DND-41 (cell line): ENCODE results near the gene FLOT1.
"Not testable (repeated sequence)": the region's sequence is repeated elsewhere in the genome, so short reads cannot be mapped to it uniquely, and the experiment has no call there.

Source experiments
- ATAC-seq: fragments of 200-7000 bp; cut with Tn5 transposase; 3 replicates; pipeline ENCODE4 v1.9.1; 2021; ENCODE audit warnings: low read depth; ENCODE audit not compliant: insufficient read depth
- DNase-seq: peaks from one replicate; pipeline ENCODE4 v3.0.0-alpha.2; 2020
- H2AFZ ChIP-seq: 2 replicates; pipeline ENCODE4 v1.6.0; 2012; ENCODE audit warnings: low read depth, low read length
- H3K27ac ChIP-seq: 2 replicates; pipeline ENCODE4 v1.5.1; 2012; ENCODE audit warnings: low read length, inconsistent platforms
- H3K27me3 ChIP-seq: fragments of 200-600 bp; sonication (generic); 2 replicates; pipeline ENCODE4 v1.6.0; 2012; ENCODE audit warnings: low read length, mild to moderate bottlenecking, inconsistent platforms; ENCODE audit not compliant: insufficient read depth, poor library complexity
- H3K36me3 ChIP-seq: 2 replicates; pipeline ENCODE4 v1.5.1; 2012; ENCODE audit warnings: low read length, inconsistent platforms; ENCODE audit not compliant: insufficient read depth
- H3K4me1 ChIP-seq: 2 replicates; pipeline ENCODE4 v1.5.1; 2012; ENCODE audit warnings: mild to moderate bottlenecking, low read length; ENCODE audit not compliant: insufficient read depth
- H3K4me2 ChIP-seq: 2 replicates; pipeline ENCODE4 v1.6.0; 2012; ENCODE audit warnings: mild to moderate bottlenecking, moderate library complexity, low read length, inconsistent platforms; ENCODE audit not compliant: insufficient read depth
- H3K4me3 ChIP-seq, 2 experiments: fragments of 200-600 bp in 1 of 2; shearing (Covaris generic) in 1 of 2; 2 replicates each; pipeline ENCODE4 v1.5.1; 2012 to 2016; ENCODE audit warnings: inconsistent platforms in 2 of 2, low read length in 2 of 2, mild to moderate bottlenecking in 2 of 2, low read depth in 1 of 2, moderate library complexity in 1 of 2
- H3K79me2 ChIP-seq: 2 replicates; pipeline ENCODE4 v1.6.0; 2012; ENCODE audit warnings: low read length, inconsistent platforms; ENCODE audit not compliant: insufficient read depth
- H3K9ac ChIP-seq: 2 replicates; pipeline ENCODE4 v1.6.0; 2012; ENCODE audit warnings: low read depth, mild to moderate bottlenecking, inconsistent platforms, low read length, moderate library complexity
- H3K9me3 ChIP-seq: 2 replicates; pipeline ENCODE4 v1.5.1; 2012; ENCODE audit warnings: low read length, moderate library complexity, mild to moderate bottlenecking, inconsistent platforms; ENCODE audit not compliant: insufficient read depth, severe bottlenecking
- H4K20me1 ChIP-seq: 2 replicates; pipeline ENCODE4 v1.6.0; 2012; ENCODE audit warnings: low read length; ENCODE audit not compliant: insufficient read depth
- EZH2 ChIP-seq: IDR thresholded peaks from 3 replicates; pipeline ENCODE4 v1.6.1; 2012; ENCODE audit warnings: borderline replicate concordance, low read depth, mild to moderate bottlenecking, moderate library complexity, low read length, inconsistent platforms; ENCODE audit not compliant: severe bottlenecking
- TF ChIP-seq, protein P1 (sequence below): IDR thresholded peaks from 2 replicates; pipeline ENCODE4 v1.5.1; 2012; ENCODE audit warnings: borderline replicate concordance, low read length, moderate library complexity, mild to moderate bottlenecking; ENCODE audit not compliant: poor library complexity, severe bottlenecking; ENCODE audit errors: extremely low read depth

Gene FLOT1

DNA sequence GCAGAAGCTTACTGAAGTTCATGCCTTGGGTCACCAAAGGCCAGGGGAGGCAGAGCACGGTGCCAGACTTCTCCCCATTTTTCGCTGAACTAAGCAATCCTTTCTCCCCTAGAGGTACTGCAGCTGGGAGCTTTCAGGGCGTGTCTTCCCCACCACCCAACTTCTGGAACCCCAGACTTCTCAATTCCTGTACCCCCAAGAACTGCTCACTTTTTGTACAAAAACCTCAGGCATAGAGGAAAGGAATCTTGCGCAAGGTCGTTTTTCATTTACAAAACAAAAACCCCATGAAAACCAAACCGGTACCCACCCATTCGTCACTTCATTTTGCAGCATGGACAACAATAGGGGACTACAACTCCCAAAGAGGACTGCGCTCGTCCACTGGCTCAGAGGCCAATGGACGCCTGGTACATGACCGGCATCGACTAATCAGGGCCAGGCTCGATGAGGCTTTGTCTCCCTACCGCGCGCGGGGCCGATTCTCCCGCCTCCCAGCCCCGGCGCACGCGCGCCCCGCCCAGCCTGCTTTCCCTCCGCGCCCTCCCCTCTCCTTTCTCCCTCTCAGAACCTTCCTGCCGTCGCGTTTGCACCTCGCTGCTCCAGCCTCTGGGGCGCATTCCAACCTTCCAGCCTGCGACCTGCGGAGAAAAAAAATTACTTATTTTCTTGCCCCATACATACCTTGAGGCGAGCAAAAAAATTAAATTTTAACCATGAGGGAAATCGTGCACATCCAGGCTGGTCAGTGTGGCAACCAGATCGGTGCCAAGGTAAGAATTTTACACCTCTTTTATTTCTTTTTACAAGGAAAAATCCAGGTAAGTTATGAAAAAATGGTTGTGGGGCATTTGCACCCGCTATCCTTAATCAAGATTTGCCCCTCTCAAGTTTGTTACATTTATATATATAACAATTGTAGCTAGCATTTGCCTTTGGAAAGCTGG lies 22.4 kb downstream of the FLOT1 start, which contains the start of gene TUBB:
Gene TUBB (plus strand): TSS at position 562 of the 947 bp plus-strand sequence. CDS start 155 bp downstream, at position 717.
- Histone ChIP-seq H3K4me3 (peak within 1 kb of the TSS; percentile 99), H3K9ac (peak within 1 kb of the TSS; percentile 98), H3K79me2 (peaks cover 86% of the 10 kb centered on the region), H3K27me3 (no peaks in the 10 kb centered on the region), H2AFZ (peak within 1 kb of the TSS; percentile 43), H3K4me1 (peaks cover 60% of the 10 kb centered on the region), H3K9me3 (no peaks in the 10 kb centered on the region), H3K36me3 (peaks cover 48% of the 10 kb centered on the region), H4K20me1 (peaks cover 37% of the 10 kb centered on the region), H3K4me2 (peak within 1 kb of the TSS; percentile 63), H3K27ac (peak within 1 kb of the TSS; percentile 97)
- peak; percentile 70 for ATAC-seq
- peak; percentile 98 for DNase-seq
- TF ChIP-seq EZH2, result no peak
- TF ChIP-seq, protein P1, sequence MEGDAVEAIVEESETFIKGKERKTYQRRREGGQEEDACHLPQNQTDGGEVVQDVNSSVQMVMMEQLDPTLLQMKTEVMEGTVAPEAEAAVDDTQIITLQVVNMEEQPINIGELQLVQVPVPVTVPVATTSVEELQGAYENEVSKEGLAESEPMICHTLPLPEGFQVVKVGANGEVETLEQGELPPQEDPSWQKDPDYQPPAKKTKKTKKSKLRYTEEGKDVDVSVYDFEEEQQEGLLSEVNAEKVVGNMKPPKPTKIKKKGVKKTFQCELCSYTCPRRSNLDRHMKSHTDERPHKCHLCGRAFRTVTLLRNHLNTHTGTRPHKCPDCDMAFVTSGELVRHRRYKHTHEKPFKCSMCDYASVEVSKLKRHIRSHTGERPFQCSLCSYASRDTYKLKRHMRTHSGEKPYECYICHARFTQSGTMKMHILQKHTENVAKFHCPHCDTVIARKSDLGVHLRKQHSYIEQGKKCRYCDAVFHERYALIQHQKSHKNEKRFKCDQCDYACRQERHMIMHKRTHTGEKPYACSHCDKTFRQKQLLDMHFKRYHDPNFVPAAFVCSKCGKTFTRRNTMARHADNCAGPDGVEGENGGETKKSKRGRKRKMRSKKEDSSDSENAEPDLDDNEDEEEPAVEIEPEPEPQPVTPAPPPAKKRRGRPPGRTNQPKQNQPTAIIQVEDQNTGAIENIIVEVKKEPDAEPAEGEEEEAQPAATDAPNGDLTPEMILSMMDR, result peak; percentile 22

DNA sequence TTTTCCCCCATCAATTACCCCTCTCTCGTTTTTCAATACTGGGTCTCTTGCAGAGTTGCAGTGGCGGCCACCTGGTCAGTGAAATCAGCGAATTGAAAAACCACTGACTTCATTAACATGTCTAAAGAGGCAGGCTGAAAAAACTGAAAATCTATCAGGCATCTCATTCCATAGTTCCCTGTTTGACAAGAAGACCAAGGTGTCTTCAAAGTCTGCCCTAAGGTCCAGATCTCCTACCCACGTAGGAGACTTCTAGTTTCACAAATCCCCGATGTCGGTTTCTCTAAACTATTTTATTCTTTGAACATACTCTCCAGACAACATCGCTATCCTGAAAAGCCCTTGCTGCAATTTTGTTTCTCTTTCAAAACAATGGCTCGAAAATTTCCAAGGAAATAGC lies 23.1 kb downstream of the FLOT1 start:
- peak overlapping the region; percentile 98 for H3K9ac ChIP-seq
- H3K79me2 ChIP-seq, result peaks cover 79% of the 10 kb centered on the region
- H3K36me3 ChIP-seq, result peaks cover 48% of the 10 kb centered on the region
- H3K27me3 ChIP-seq, result no peaks in the 10 kb centered on the region
- H3K4me2 ChIP-seq, result peak overlapping the region; percentile 63
- 0 out of 2 replicates have a peak overlapping the region, but pooled peaks have one; percentile 43 for H2AFZ ChIP-seq
- no peak for TF ChIP-seq EZH2
- TF ChIP-seq, protein P1, result no peak
- H3K27ac ChIP-seq, result peak overlapping the region; percentile 97
- ATAC-seq (no peak), DNase-seq (peak; percentile 30)
- H3K4me3 ChIP-seq, result peak overlapping the region; percentile 55 to 99
- peaks cover 30% of the 10 kb centered on the region for H4K20me1 ChIP-seq
- H3K9me3 ChIP-seq, result no peaks in the 10 kb centered on the region
- H3K4me1 ChIP-seq, result peaks cover 53% of the 10 kb centered on the region

DNA sequence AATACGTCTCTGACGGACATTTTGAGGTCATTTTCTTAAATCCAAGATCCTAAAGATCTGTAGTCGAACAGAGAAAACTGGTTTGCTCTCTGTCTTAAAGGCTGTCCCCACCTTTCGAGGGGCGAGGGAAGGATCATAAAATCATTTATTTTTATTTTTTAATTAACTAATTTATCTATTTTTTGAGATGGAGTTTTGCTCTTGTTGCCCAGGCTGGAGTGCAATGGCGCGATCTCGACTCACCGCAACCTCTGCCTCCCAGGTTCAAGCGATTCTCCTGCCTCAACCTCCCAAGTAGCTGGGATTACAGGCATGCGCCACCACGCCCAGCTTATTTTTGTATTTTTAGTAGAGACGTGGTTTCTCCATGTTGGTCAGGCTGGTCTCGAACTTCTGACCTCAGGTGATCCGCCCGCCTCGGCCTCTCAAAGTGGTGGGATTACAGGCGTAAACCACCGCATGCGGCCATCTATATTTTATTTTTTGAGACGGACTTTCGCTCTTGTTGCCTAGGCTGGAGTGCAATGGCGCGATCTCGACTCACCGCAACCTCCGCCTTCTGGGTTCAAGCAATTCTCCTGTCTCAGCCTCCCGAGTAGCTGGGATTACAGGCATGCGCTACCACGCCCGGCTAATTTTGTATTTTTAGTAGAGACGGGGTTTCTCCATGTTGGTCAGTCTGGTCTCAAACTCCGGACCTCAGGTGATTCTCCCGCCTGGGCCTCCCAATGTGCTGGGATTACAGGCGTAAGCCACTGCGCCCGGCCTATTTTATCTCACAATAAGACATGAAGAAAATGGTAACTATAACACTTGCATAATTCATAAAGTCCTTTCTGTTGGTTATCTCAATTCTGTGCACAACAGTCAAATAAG lies 24.4 kb downstream of the FLOT1 start:
- Histone ChIP-seq H4K20me1 (peaks cover 17% of the 10 kb centered on the region), H3K9ac (peak overlapping the region; percentile 98), H2AFZ (peak overlapping the region; percentile 12; the same call in 1 of the 2 replicates), H3K4me1 (peaks cover 43% of the 10 kb centered on the region), H3K4me3 (peak overlapping the region; percentile 55 to 99; a peak in 3 of 4 replicates), H3K27ac (peak overlapping the region; percentile 97), H3K79me2 (peaks cover 66% of the 10 kb centered on the region), H3K4me2 (peak overlapping the region; percentile 63), H3K36me3 (peaks cover 47% of the 10 kb centered on the region)
- ATAC-seq, H3K27me3 ChIP-seq, H3K9me3 ChIP-seq: not testable (repeated sequence)
- peak; percentile 31 for DNase-seq
